ENCODE results near the gene ATAD3A.
A peak's percentile ranks its signal among the peaks of the same experiment; 100 is the strongest.

The ATAD3A gene

GRCh38 chr1:1558591-1558990 lies 46.6 kb downstream of the ATAD3A start:
- DNase-seq, result no peak

- DNase-seq, result no peak
Observed at GRCh38 chr1:1559066-1559465, 47.1 kb downstream of the ATAD3A start.

DNA sequence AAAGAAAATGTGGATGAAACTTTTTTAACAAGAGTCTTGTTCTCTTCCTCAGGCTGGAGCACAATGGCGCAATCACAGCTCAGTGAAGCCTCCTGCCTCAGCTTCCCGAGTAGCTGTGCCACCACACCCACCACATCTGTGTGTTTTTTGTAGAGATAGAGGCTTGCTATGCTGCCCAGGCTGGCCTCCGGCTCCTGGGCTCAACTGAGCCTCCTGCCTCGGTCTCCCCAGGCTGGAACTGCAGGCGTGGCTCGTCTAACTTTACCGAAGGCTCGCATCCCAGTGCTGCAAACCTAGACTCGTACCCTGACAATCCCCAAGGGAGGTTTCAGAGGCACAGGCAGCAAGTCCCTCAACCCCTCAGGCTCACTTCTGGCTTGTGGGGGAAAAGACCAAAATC lies 48.2 kb downstream of the ATAD3A start:
- no peak for DNase-seq

GRCh38 chr1:1561801-1562470 lies 50.0 kb downstream of the ATAD3A start:
- DNase-seq, result no peak

DNA sequence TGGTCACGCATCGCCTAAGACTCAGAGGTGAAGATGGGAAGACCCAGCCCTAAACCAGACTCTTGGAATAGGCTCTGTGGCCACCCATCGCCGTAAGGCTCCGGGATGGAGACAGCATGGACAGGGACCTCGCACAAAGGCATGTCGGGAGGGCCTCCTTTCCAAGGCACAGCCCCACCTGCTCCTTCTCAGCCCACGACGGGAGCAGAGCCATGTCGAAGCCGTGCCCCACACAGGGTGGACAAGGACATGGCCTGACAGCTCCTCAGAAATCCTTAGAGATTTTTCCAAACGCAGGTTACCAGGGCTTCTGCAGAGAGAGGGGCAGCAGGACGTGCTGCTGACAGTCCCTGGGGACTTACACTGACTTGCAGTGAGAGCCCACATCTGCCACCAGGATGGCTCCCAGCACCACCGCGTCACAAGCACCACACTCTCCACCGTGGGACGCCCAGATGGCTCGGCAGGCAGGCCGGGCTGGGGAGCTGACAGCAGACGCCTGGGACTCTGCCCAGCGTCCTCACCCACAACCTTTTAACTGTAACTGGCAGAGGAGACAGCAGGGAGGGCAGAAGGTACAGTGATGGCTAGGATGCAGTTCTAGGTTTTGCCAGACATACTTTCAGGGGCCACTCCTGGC lies 50.7 kb downstream of the ATAD3A start:
- no peak for DNase-seq

DNA sequence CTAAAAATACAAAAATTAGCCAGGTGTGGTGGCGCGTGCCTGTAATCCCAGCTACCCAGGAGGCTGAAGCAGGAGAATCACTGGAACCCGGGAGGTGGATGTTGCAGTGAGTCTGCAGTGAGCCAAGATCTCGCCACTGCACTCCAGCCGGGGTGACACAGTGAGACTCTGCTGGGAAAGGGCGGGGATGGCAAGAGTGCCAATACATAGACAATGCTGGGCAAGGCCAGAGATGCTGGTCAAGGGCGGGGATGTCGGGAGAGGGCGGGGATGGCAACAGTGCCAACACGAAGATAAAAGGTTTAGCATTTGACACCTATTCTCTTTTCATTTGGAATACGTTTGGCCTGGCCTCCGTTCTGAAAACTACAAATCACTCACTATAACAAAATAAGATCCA lies 51.7 kb downstream of the ATAD3A start:
- DNase-seq, result no peak

DNA sequence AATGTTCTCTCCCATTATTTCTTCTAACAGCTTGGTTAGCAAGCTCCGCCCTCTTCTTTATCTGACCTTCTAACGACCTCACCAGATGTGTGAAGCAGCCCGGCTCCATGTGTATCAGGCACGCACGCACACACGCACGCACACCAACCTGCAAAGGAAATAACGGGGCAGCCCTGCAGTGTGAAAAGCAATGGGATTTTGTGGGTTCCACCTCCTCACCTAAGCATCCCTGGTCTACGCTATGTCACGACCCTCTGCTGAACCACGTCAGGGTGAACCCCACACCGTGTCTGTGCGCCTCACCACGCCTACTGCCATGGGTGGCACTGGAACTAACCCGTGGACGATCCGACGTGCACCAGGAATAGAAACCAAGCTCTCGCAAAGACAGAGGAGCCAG lies 52.3 kb downstream of the ATAD3A start:
- no peak for DNase-seq

- DNase-seq, result no peak
Observed at GRCh38 chr1:1565340-1565739, 53.4 kb downstream of the ATAD3A start.

GRCh38 chr1:1567152-1567875 lies 55.4 kb downstream of the ATAD3A start:
- DNase-seq, result no peak

- DNase-seq, result no peak
Observed at GRCh38 chr1:1567891-1568291, 55.9 kb downstream of the ATAD3A start.

- DNase-seq, result no peak
Observed at GRCh38 chr1:1569341-1569740, 57.4 kb downstream of the ATAD3A start.

GRCh38 chr1:1573843-1574720 lies 62.1 kb downstream of the ATAD3A start:
- no peak for DNase-seq

DNA sequence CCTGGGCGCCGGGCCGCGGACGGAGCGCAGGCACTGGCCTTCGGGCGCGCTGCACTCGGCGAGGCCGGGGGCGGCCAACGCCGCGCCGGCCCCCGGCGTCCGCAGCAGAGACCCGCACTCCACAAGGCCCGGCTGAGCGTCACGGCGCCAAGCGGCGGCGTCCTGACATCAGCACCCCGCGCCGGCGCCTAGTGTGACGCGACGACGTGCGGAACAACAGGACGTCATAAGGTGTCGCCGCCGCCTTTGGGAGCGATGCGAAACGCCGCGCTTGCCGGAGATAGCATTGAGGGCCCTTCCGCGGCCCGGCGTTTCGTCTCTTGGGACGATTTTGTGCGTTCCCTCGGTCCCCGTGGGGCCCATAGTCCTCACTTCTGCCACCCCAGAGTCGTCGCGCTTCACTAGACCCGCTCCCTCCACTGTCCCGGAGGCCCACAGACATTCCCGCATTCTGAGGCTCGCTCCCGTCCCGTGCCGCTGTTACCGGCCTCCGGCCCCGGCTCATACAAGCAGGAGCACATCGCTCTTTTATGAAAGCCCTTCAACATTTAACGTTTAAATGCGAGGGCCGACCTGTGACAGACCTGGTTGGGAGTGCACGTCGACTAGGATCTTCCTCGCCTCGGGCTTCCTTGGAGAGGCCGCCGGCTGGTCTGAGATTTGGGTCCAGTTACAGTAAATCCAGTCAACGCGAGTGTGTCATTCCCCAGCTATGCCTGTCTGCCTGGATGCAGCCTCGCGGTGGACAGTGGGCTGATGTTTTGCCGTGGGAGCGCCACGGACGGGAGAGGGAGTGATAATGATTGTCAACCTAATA lies 63.0 kb downstream of the ATAD3A start, which contains the start of gene SSU72:
Gene SSU72, minus strand, starts transcription at position 143 of the 817 bp plus-strand sequence. CDS start 306 bp downstream, outside the sequence.
- peak; percentile 95 for DNase-seq

DNA sequence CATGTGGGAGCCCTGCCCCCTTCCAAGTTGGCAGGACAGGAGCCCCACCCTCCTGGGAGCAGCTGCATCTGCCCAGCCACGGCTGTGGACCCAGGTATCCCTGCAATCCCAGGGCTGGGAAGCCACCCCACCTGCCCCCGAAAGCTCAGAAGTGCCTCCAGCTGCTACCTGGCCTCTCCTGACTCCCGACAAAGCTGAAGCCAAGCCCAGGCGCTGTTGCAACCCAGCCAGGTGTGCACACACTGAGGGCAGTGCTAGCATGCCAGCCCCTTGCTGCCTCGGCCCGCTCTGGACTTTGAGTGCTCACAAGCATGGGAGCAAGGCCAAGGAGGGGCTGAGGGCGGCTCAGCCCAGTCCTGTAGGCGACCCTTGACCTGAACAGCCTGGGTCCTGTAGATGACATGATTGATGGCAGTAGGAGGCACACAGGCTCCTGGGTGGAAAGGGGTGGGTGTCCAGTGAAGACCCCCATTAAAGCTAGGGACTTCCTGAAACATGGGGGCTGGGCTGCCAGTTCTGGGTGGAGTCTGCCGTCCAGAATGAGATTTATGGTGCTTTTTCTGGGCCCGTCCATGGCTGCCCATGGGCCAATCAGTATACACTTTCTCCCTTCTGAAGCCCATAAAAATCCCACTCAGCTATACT lies 65.5 kb downstream of the ATAD3A start:
- no peak for DNase-seq

DNA sequence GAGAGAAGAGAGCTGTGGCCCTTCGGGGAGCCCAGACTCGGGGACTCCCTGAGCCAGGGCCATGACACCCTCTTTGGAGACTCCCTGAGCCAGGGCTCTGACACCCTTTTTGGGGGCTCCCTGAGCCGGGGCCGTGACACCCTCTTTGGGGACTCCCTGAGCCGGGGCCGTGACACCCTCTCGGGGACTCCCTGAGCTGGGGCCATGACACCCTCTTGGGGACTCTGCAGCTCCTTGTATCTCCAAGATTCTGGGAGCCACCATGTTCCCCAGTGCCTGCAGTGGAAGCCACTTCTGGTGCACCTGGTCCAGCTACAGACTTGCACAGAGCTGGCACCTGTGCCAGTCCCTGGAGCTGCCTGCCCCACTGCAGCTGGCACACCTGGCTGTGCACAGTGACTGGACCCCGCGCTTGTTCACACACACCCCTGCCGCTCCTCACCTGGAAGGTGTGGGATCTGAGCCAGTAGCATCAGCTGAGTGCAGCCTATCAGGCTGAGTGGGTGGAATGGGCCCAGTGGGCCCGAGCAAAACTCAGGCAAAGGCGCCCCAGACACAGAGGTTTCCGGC lies 66.5 kb downstream of the ATAD3A start:
- no peak for DNase-seq

GRCh38 chr1:1582585-1583346 lies 70.8 kb downstream of the ATAD3A start:
- DNase-seq, result no peak

- no peak for DNase-seq
Observed at GRCh38 chr1:1583347-1584010, 71.5 kb downstream of the ATAD3A start.
